ENCODE measurements around the gene CPAMD8. TPM values are rescaled to one million over a fixed set of nuclear protein-coding genes. Genes with fewer than 3 reads are reported as not detected.
A peak's percentile ranks its signal among the peaks of the same experiment; 100 is the strongest.

Gene CPAMD8
- total and polyA plus RNA-seq, 2 donors (not counting 1 experiment from before 2014, with no cell fraction given), result 1.1 to 2.7 TPM

GRCh38 chr19:16883522-16883921 is 143.1 kb downstream of the CPAMD8 start:
- TF ChIP-seq CTCF (IDR thresholded peaks at IDR 0.05), result no peak
- no peak for TF ChIP-seq EZH2 (IDR thresholded peaks at IDR 0.05; ENCODE audit: borderline replicate concordance, insufficient read depth, low read depth, low read length, poor library complexity, severe bottlenecking)
- H3K9me3 ChIP-seq (ENCODE audit: control extremely low read depth in 1 of 3, control insufficient read depth in 2 of 3, insufficient read depth in 1 of 3, low read length in 2 of 3), result peaks cover 0 to 61% (median 24%) of the 10 kb centered on the region in 3 donors
- ATAC-seq (ENCODE audit: low read depth), result no peak
- peaks cover 2 to 5% of the 10 kb centered on the region in 2 donors for H3K4me1 ChIP-seq (ENCODE audit: control insufficient read depth in 2 of 2, insufficient read depth in 2 of 2, low read length in 2 of 2)
- no peaks in the 10 kb centered on the region for H4K20me1 ChIP-seq (ENCODE audit: control insufficient read depth, insufficient read depth, low read length, poor library complexity, severe bottlenecking)
- Mint-ChIP-seq H3K9me3 (ENCODE audit: insufficient read depth) (peaks cover 7% of the 10 kb centered on the region), H3K27ac (no peak overlapping the region), H3K4me3 (no peak overlapping the region), H3K4me1 (peaks cover 2% of the 10 kb centered on the region), H3K27me3 (peaks cover 1% of the 10 kb centered on the region)
- WGBS (ENCODE audit: insufficient coverage), result 55% methylated on average over 3 of the region's 3 CpGs
- H3K79me2 ChIP-seq (ENCODE audit: control insufficient read depth, insufficient read depth, low read length), result no peaks in the 10 kb centered on the region
- ChIA-PET CTCF (no interaction called here), POLR2A (no interaction called here)
- no peak overlapping the region for H3K9ac ChIP-seq (ENCODE audit: low read length)
- peaks cover 0 to 3% (median under 1%) of the 10 kb centered on the region in 4 experiments for H3K27me3 ChIP-seq (replicated peaks in 1 of 4; ENCODE audit: control extremely low read depth in 1 of 4, control insufficient read depth in 3 of 4, insufficient read depth in 4 of 4, low read length in 3 of 4)
- peaks cover 0 to 17% of the 10 kb centered on the region in 2 experiments for H3K36me3 ChIP-seq (replicated peaks in 1 of 2; ENCODE audit: control extremely low read depth in 1 of 2, control insufficient read depth in 1 of 2, extremely low read depth in 1 of 2, insufficient read depth in 2 of 2, low read length in 1 of 2)
- no peak overlapping the region for H3K4me2 ChIP-seq (replicated peaks; ENCODE audit: low read depth, low read length, poor library complexity, severe bottlenecking)
- intact Hi-C loops (cut with micrococcal nuclease), result no loop called here
- no peak for DNase-seq
- H2AFZ ChIP-seq (ENCODE audit: insufficient read depth, low read depth, low read length, poor library complexity, severe bottlenecking), result no peak overlapping the region
- H3K27ac ChIP-seq (ENCODE audit: low read length in 2 of 2), result no peak overlapping the region
- H3K4me3 ChIP-seq (ENCODE audit: control extremely low read depth in 1 of 5, extremely low read depth in 1 of 5, insufficient read depth in 1 of 5, low read depth in 2 of 5, low read length in 4 of 5), result no peak overlapping the region

- Histone ChIP-seq H3K36me3 (replicated peaks in 1 of 2; ENCODE audit: control extremely low read depth in 1 of 2, control insufficient read depth in 1 of 2, extremely low read depth in 1 of 2, insufficient read depth in 2 of 2, low read length in 1 of 2) (peaks cover 0 to 30% of the 10 kb centered on the region in 2 experiments), H3K9me3 (ENCODE audit: control extremely low read depth in 1 of 3, control insufficient read depth in 2 of 3, insufficient read depth in 1 of 3, low read length in 2 of 3) (peaks cover 0 to 60% (median 24%) of the 10 kb centered on the region in 3 donors), H3K4me3 (ENCODE audit: control extremely low read depth in 1 of 5, extremely low read depth in 1 of 5, insufficient read depth in 1 of 5, low read depth in 2 of 5, low read length in 4 of 5) (no peak overlapping the region), H3K27ac (ENCODE audit: low read length in 2 of 2) (no peak overlapping the region), H3K4me1 (ENCODE audit: control insufficient read depth in 2 of 2, insufficient read depth in 2 of 2, low read length in 2 of 2) (no peaks in the 10 kb centered on the region), H3K79me2 (ENCODE audit: control insufficient read depth, insufficient read depth, low read length) (no peaks in the 10 kb centered on the region), H3K4me2 (replicated peaks; ENCODE audit: low read depth, low read length, poor library complexity, severe bottlenecking) (no peak overlapping the region), H3K27me3 (replicated peaks in 1 of 4; ENCODE audit: control extremely low read depth in 1 of 4, control insufficient read depth in 3 of 4, insufficient read depth in 4 of 4, low read length in 3 of 4) (no peaks in the 10 kb centered on the region), H2AFZ (ENCODE audit: insufficient read depth, low read depth, low read length, poor library complexity, severe bottlenecking) (no peak overlapping the region), H3K9ac (ENCODE audit: low read length) (no peak overlapping the region), H4K20me1 (ENCODE audit: control insufficient read depth, insufficient read depth, low read length, poor library complexity, severe bottlenecking) (no peaks in the 10 kb centered on the region)
- ATAC-seq (ENCODE audit: low read depth), result no peak
- Mint-ChIP-seq H3K9me3 (ENCODE audit: insufficient read depth) (peaks cover 7% of the 10 kb centered on the region), H3K4me3 (no peak overlapping the region), H3K27ac (peak overlapping the region; percentile 5), H3K4me1 (no peaks in the 10 kb centered on the region), H3K27me3 (no peaks in the 10 kb centered on the region)
- TF ChIP-seq EZH2 (IDR thresholded peaks at IDR 0.05; ENCODE audit: borderline replicate concordance, insufficient read depth, low read depth, low read length, poor library complexity, severe bottlenecking) (no peak), CTCF (IDR thresholded peaks at IDR 0.05) (no peak)
- no peak for DNase-seq
- POLR2A ChIA-PET, result no interaction called here
- intact Hi-C loops (cut with micrococcal nuclease), result no loop called here
- CTCF ChIA-PET, result no interaction called here
- 100% methylated on average over 1 of the region's 3 CpGs for WGBS (ENCODE audit: insufficient coverage)
Observed at GRCh38 chr19:16882146-16882545, 144.5 kb downstream of the CPAMD8 start.
